HL-60 (cell line): Measurements from ENCODE around the gene GMPPA.

ENCODE experiments used
- DNase-seq, 2 experiments: peaks; one replicate each; pipeline ENCODE4 v3.0.0-alpha.2; 2010 to 2020; ENCODE audit warnings: low read depth in 1 of 2, low spot score in 1 of 2
- H3K27ac ChIP-seq: fragments of 250-450 bp; sonication (Bioruptor Pico); replicated peaks from 2 replicates; pipeline ENCODE4 v1.5.1; 2020; ENCODE audit warnings: mild to moderate bottlenecking, moderate library complexity
- H3K27me3 ChIP-seq: fragments of 250-450 bp; sonication (Bioruptor Pico); 2 replicates; pipeline ENCODE4 v1.5.1; 2021; ENCODE audit warnings: mild to moderate bottlenecking, moderate library complexity; ENCODE audit not compliant: insufficient read depth, poor library complexity, severe bottlenecking
- H3K4me3 ChIP-seq: replicated peaks from 2 replicates; pipeline ENCODE4 v1.5.1; 2011; ENCODE audit warnings: mild to moderate bottlenecking, control low read depth, low read length; ENCODE audit not compliant: insufficient read depth
- CTCF ChIP-seq: IDR thresholded peaks from one replicate; pipeline ENCODE4 v1.5.1; 2011; ENCODE audit warnings: low read length, control low read depth, inconsistent platforms; ENCODE audit not compliant: insufficient read depth
- GABPA ChIP-seq: IDR thresholded peaks from 2 replicates; pipeline ENCODE4 v1.6.1; 2012; ENCODE audit warnings: low read depth
- POLR2AphosphoS5 ChIP-seq: IDR thresholded peaks from 2 replicates; pipeline ENCODE4 v1.6.1; 2012; ENCODE audit warnings: low read depth
- REST ChIP-seq: IDR thresholded peaks from 2 replicates; pipeline ENCODE4 v1.6.1; 2012; ENCODE audit warnings: low read depth; ENCODE audit not compliant: insufficient replicate concordance
- SPI1 ChIP-seq: IDR thresholded peaks from 2 replicates; pipeline ENCODE4 v1.6.1; 2012; ENCODE audit warnings: low read depth, mild to moderate bottlenecking, borderline replicate concordance

The GMPPA gene

GRCh38 chr2:219475697-219476651 lies 22.7 kb upstream of the GMPPA start:
- Histone ChIP-seq H3K27ac (no peak overlapping the region), H3K27me3 (no peaks in the 10 kb centered on the region), H3K4me3 (no peak overlapping the region)
- no peak for TF ChIP-seq REST
- TF ChIP-seq CTCF = peak; percentile 69
- peak; percentile 38 to 43 for DNase-seq

GRCh38 chr2:219476652-219477151 lies 22.0 kb upstream of the GMPPA start:
- H3K27me3 ChIP-seq = peaks cover 2% of the 10 kb centered on the region
- no peak overlapping the region for H3K27ac ChIP-seq
- TF ChIP-seq REST (no peak), POLR2AphosphoS5 (no peak), CTCF (no peak), SPI1 (no peak), GABPA (no peak)
- no peak for DNase-seq
- no peak overlapping the region for H3K4me3 ChIP-seq

GRCh38 chr2:219477179-219477578 lies 21.5 kb upstream of the GMPPA start:
- H3K4me3 ChIP-seq = no peak overlapping the region
- DNase-seq = no peak
- no peak for TF ChIP-seq SPI1
- TF ChIP-seq REST = no peak
- no peak for TF ChIP-seq GABPA
- no peak for TF ChIP-seq CTCF
- TF ChIP-seq POLR2AphosphoS5 = no peak
- H3K27me3 ChIP-seq = peaks cover 5% of the 10 kb centered on the region
- H3K27ac ChIP-seq = no peak overlapping the region
